Epidermal melanocyte (primary cell): ENCODE data around the gene MCOLN2.
"Not testable (repeated sequence)": the region's sequence is repeated elsewhere in the genome, so short reads cannot be mapped to it uniquely, and the experiment has no call there.

Source experiments
- DNase-seq: peaks from one replicate; pipeline ENCODE4 v3.0.0; 2011; ENCODE audit warnings: low spot score; ENCODE audit not compliant: insufficient read length

Gene MCOLN2

DNA sequence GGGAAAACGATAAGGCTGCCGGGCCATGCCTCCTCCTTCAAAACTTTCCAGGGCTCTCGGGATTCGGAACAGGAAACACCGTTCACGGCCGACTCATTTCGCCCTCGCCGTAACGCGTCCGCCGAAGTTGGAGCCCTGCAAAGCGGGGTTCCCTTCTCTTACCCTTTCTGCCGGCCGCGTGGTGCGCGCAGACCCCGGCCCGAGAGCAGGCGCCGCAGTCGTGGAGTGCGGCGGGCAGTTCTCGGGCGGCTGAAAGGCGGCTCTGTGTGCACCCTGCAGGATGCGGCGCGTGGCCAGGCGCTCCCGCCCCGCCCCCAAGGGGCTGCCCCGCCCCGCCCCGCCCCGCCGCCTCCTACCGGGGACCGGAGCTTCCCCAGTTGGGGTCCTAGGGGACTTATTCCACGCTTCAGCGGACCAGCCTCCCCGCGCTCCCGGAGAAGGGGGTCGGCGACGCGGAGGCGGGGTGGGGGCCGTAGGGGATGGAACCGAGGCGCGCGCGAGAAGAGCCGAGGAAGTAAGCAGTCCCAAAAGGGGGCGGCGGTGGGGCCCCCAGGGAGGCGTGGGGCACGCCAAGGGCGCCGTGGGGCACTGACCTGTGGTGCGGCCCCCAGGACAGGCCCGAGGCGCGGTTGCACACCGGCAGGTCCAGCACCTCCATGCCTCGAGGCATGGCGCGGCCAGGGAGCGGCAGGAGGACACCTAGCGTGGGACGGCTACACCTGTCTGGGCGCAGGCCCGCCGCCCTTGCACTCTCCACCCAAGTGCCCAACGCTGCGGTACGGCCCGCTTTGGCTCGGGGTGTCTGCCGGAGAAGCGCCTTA is at the start of gene MCOLN2:
Gene MCOLN2, minus strand, starts transcription at position 268 of the 821 bp plus-strand sequence. Its CDS starts 241 bp downstream, at position 27.
- peak; percentile 81 for DNase-seq

DNA sequence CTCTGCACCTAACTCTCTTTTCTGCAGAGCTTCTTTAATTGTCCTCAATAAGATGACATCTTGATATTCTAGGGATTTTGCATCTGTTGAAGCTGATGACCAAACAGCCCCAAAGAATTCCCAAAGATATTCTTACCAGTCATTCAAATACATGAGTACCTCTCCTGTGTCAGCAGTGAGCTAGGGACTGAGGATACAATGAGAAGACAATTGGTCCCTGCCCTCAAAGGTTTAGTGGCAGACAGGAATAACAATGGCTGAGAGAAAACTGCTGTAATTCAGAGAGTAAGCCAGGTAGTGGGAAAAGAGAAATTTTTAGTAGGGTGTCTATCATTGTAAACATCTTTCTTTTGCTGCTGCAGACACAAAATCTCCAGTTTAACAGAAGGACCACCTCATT is 45.5 kb upstream of the MCOLN2 start:
- no peak for DNase-seq

DNA sequence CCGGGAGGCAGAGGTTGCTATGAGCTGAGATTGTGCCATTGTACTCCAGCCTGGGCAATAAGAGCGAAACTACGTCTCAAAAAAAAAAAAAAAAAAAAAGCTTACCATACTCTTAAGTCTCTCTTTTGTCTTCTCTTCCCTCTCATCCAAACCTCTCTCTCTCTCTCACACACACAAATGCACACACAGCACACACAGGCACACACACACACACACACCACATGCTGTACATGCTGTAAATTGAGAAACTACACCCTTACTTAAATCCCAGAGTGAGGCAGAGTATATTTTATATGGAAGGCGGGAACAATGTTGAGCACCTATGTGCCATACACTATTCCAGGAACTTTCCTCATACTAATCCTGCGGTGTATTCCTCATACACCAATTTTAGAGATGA is 44.9 kb upstream of the MCOLN2 start:
- DNase-seq: no peak

DNA sequence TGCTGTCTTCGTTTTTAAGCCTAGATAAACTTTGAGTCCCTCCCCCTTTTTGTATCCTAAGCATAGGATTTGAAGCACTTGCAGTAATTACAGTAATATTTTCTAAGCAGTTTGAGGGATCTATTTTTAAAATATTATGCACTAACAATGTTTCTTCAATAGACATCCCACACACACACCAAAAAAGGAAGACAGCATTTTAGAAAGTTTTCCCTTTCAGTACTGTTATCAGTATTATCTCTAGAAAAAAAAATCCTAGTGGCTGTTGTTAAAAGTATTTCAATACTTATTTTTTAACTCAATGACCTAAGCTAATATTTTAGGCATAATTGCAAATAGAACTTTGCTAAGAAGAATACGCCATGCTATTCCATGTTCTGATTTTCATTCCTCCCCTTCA is 36.3 kb upstream of the MCOLN2 start:
- no peak for DNase-seq

DNA sequence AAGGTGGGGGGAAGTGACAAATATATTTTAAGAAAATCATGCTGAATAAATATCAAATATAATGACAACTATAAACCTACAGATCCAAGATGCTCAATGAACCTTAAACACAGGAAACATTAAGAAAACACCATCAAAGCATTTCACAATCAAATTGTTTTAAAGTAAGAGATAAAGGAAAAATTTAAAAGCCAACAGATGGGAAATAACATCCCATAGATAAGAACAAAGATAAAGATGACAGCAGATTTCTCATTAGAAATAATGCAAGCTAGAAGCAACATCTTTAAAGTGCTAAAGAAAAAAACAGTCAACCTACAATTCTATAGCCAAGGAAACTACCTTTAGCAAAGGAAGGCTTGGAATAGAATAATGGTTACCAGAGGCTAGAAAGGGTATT is 33.6 kb upstream of the MCOLN2 start:
- DNase-seq: no peak

DNA sequence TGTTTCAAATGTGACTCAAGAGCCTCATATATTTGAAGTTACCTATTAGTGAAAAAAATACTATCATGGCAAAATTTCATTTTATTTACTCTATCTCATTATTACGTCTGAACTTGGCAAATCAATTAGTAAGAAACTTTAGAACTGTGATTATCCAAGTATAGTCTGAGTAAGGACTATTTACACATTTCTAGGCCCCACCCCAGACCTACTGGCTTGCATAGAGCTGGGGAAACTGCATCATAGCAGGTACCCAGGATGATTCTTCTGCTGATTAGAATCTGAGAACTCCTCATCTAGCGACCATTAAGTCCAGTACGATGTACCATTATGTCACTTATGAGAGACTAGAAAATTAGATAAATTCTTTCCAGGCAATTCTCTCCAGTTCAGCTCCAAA is 31.2 kb upstream of the MCOLN2 start:
- DNase-seq: no peak

DNA sequence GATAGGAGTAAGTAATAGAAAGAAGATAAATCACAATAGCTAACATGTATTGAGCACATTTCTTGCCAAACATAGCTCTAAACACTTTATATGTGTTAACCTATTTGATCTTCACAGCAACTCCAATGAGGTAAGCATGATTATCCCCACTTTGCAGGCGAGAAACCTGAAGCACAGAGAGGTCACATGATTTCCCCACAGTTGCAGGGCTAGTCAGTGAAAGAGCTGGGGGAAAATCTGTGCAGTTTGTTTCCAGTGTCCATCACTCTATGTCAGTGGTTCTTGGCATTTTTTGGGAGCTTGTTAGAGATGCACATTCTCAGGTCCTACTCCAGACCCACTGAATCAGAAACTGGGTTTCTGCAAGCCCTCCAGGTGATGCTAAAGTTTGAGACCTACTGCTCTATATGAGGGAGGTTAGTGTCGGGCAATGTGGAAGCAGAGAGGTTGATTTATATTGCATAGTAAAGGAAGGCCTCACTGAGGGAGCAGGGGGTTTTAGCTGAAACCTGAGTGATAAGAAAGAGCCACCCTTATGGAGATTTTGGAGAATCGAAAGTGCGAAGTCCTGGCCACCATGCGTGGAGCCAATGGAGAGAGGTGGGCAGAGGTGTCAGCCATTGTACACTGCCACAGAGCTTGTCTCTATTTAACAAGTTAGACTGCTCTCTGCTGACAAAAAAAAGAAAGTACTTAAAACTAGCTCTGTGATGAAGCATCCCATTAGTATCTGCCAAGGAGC is 30.5 kb upstream of the MCOLN2 start:
- no peak for DNase-seq

DNA sequence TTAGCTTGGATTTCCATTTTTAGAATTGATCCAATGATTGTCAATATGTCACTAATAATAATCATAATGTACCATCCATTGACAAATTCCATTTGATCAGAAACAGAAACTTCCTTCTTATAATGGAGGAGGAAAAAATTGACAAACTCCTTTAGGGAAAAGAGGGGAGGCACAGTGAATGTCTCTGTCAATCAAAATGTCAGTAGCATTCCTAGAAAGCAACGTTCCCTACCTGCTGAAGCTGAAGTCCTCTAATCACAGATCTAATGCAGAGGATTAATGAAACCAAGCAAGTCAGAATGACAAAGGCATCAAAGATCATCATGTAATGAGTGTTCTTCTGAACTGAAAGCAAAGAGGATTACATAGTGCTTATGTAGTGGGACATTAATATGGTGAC is 29.0 kb upstream of the MCOLN2 start:
- no peak for DNase-seq

DNA sequence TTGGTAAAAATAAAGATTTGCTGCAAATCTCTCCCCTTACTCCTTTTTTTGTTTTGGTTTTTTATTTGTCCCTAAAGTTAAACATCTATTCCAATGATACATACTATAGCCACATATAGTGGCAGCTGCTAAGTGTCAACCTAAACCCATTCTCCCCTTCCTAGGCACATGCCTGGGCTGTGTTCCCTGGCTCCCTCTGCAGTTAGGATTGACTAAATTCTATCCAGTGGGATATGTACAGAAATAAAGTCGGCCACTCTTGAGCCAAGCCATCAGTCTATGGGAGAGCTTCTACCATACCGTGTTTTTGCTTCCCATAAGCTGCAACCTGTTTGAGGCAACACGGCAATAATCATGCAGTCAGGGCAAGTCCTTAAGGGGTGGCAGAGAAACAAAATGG is 27.8 kb upstream of the MCOLN2 start:
- DNase-seq: no peak

DNA sequence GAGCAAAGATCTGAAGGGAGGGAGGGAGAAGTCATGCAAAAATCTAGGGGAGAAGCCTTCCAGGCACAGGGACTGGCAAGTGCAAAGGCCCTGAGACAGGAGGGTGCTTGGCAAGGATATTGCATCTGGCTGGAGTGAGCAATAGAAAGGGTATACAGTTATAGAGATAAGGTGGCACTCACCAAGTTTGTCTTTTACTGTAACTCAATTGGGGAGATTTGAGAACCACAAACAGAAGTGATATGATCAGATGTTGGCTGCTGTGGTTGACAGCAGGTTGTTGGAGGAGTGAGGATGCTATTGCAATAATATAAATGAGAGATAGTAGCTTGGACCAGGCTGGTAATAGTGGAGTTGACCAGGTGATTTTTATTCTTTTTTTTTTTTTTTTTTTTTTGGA is 25.8 kb upstream of the MCOLN2 start:
- no peak for DNase-seq

DNA sequence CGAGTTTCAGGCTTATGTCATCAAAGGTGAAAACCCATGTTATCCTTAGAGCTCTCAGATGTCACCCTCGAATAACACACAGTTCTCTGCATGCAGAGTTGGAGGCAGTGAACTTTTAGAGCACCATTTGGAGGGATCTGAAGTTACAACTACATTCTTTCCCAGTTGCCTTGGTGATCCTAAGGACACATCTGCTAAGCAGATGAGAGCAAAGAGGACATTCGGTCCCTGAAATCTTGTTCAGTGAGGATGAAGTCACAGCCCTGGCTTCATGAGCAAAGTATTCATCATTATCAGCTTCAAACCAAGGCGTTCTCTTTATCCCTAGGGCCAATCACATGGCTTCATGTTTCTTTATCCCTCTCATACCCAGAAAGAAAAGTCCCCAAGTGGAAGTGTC is 23.1 kb upstream of the MCOLN2 start:
- no peak for DNase-seq

DNA sequence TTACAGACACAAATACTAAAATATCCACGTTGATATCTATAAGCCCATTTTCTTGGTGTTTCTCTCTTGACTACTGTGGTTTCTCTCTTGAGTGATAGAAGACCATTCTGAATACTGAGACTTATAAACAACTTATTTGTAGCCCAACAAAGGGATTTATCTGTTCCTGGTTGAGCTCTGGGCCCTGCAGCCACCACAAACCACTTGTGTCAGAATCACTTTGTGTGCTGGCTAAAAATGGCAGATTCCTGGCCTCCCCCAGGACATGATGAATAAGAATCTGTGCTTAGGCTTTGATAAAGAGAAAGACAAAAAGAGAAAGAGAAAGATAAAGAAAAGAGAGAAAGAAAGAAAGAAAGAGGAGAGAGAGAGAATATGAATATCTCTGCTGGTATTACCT is 18.9 kb upstream of the MCOLN2 start:
- no peak for DNase-seq

DNA sequence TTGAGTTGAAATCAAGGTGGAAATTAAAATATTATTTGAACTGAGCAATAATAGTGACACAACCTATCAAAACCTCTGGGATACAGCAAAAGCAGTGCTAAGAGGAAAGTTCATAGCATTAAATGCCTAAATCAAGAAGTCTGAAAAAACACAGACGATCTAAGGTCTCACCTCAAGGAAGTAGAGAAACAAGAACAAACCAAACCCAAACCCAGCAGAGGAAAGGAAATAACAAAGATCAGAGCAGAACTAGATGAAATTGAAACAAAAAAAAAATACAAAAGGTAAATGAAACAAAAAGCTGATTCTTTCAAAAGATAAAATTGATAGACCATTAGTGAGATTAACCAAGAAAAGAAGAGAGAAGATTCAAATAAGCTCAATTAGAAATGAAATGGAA is 8.7 kb upstream of the MCOLN2 start:
- not testable (repeated sequence) for DNase-seq

DNA sequence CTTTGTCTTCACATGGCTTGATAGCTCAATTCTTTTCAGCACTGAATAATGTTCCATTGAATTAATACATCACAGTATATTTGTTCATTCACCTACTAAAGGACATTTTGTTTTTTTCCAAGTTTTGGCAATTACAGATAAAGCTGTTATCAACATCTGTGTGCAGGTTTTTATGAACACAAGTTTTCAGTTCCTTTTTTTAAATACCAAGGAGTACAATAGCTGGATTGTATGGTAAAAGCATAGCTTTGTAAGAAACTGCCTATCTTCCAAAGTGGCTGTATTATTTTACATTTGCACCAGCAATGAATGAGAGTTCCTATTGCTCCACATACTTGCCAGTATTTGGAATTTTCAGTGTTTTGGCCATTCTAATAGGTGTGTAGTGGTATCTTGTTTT is 4.8 kb upstream of the MCOLN2 start:
- DNase-seq: no peak

DNA sequence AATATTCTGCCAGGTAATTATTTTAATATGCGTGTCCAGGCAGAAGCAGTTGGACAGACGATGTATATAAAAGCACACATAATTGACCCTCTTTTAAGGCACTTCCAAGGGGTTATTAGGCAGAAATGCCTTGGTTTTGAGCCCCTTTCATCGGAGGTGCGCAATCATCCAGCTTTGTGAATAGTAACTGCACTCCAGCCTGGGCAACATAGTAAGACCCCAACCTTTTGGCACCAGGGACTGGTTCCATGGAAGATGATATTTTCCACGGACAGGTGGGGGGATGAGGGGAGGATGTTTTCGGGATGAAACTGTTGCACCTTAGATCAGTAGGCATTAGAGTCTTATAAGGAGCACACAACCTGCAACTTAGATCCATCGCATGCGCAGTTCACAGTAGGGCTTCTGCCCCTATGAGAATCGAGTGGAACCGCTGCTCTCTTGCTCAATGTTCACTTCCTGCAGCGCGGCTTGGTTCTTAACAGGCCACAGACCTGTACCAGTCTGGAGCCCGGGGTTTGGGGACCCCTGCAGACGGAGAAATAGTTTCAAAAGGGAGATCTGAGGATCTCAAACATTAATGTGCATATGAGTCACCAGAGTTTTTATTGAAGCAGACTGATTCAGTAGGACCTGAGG is 1.8 kb upstream of the MCOLN2 start:
- DNase-seq: no peak

DNA sequence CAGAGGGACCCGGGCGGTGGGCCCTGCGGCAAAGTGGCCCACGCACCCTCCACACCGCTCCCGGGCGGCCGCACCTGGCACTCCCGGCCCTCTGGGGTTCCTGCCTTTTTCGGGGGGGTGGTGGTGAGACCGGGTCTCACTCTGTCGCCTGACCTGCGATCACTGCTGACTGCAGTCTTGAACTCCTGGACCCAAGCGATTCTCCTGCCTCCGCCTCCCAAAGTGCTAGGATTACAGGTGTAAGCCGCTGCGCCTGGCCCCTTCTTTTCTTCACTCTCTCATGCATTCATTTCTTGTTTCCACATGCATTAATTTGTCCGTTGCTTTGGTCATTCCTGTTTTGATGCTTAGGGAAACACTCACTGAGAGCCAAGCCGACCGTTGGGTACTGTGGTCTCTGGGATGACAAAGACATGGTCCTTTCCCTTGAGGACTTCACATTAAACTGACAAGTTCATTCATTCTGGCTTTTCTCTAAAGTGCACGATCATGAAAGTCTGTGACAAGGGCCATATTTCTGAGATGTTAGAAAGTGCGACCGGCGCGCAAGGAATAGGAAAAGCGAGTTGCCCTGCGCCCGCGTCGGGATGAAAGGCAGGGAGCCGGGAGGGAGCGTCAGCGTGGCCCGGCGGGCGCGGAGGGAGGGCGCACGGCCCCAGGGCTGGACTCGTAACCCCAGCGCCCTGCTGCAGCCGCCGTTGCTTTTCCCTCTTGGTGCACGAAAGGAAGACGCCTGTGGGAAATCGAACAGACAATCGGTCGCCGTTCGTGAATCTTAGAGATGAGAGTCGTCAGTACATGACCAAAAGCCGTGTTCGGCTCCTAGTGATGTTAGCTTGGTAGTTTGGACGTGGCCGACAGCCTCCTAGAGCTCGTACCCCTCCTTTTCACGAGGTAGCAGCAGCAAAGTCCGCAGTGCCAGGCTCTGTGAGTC is 1.0 kb upstream of the MCOLN2 start:
- peak; percentile 32 for DNase-seq

DNA sequence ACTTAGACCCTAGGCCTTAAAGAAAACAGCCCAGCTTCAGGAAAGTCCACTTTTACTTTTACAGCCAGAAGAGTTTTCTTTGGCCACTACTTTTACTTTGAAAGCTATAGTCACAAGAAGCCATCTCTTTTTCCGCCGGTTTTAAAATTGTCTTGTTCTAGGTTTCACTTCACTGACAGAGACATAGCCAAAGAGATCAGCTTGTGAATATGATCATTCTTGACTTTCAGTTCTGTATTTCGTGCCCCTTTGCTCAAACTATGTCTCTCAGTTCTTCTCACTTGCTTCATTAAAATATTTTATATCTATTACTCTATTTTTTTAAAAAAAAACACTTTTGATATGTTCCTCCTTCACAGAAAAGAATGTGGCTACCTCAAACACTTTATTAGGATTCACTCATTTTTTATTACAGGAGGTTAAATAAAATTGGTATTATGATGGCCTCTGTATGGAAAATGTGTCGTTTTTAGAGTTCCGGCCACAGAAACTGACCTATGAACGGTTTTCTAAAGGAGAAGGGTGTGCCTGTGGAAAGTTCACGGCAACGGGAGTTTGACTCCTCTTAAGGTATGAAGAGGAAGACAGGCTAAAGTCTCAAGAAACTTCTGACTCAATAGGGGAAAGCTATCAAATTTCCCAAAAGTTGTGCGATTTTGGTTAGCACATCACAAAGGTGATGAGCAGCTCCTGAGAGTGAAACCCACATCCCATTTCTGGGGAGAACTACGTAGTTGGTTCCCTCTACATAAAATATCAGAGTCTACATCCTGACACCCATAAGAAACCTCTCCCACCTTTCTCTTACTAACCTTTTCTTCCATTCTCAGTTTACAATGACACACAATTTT is 1.2 kb downstream of the MCOLN2 start:
- DNase-seq: no peak

DNA sequence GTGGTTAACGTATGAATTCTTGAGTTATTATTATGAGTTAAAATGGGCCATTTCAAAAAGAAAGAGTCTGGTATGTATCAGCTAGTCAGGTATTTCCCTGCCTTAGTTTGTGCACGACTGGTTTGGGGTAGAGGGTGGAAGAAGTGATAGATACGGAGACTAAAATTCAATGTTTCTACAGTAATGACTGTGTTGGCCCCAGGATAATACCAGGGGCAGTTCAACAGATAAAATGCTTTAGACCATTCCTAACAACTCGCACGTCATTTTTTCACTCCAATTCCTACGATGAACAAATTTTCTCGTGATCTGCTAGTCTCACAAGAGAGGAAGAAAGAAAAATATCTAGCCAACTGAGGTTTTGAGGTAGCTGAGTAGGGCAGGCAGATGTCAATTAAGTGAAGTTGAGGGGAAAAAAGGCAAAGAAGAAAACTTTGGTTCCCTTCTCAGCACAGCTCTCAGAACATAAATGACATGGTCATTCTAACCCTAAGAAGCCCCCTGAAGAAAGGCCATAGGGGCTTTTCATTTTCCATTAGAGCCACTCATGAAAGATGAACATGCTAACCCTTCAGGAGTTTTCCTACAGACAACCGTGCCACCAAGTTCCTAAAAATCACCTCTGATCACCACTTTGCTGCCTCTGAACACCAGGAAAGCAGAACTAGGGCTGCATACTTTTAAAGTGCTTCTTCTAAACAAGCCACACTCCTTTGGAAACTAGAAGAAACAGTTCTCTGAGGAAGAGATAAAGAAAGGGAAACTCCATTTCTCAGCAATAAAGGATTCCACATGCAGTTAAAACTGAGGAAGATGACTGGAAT is 5.6 kb downstream of the MCOLN2 start:
- no peak for DNase-seq

DNA sequence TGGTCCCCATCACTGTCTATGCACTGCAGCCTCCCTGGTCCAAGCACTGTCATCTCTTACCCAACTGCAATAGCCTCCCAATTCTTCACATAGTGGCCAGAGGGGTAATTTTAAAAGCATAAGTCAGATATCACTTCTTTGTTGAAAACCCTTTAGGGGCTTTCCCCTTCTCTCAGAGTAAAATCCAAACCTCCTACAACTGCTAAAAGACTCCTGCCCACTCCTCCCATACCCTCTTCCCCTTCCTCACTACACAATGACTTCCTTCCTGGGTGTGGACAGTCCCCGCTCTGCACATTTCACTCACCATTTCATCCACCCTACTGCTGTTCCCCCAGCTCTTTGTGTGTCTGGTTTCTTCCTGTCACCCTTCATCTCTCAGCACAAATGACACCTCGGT is 8.3 kb downstream of the MCOLN2 start:
- DNase-seq: no peak
